Stimulated activated CD8-positive, alpha-beta memory T cell treated with anti-CD3 and anti-CD28 coated beads, Interleukin-7, amount 100 ng/mL, for 48 hours (primary cell): ENCODE results near the gene SERTAD4.
"Not testable (repeated sequence)": the region's sequence is repeated elsewhere in the genome, so short reads cannot be mapped to it uniquely, and the experiment has no call there.

Experiments used
- DNase-seq, 2 donors: peaks; one replicate each; pipeline ENCODE4 v3.0.0-alpha.2; 2020; ENCODE audit warnings: low read depth in 1 of 2; ENCODE audit errors: extremely low read depth in 1 of 2

The SERTAD4 gene

GRCh38 chr1:210257698-210258529 is 25.3 kb downstream of the SERTAD4 start:
- no peak for DNase-seq

GRCh38 chr1:210259561-210259960 is 27.0 kb downstream of the SERTAD4 start:
- no peak for DNase-seq

GRCh38 chr1:210260096-210260495 is 27.5 kb downstream of the SERTAD4 start:
- DNase-seq: no peak

GRCh38 chr1:210262167-210262896 is 29.7 kb downstream of the SERTAD4 start:
- DNase-seq: no peak

- no peak for DNase-seq
These were observed 30.3 kb downstream of the SERTAD4 start for GRCh38 chr1:210262897-210263272.

- DNase-seq: no peak
These were observed 31.4 kb downstream of the SERTAD4 start for GRCh38 chr1:210263963-210264362.

- DNase-seq: no peak
These were observed 32.1 kb downstream of the SERTAD4 start for GRCh38 chr1:210264496-210265380.

GRCh38 chr1:210265392-210265955 is 32.9 kb downstream of the SERTAD4 start:
- DNase-seq: not testable (repeated sequence)

- no peak for DNase-seq
These were observed 37.4 kb downstream of the SERTAD4 start for GRCh38 chr1:210269981-210270380.

GRCh38 chr1:210272666-210273065 is 40.1 kb downstream of the SERTAD4 start:
- DNase-seq: no peak

- no peak for DNase-seq
These were observed 47.6 kb downstream of the SERTAD4 start for GRCh38 chr1:210280221-210280620.

GRCh38 chr1:210288116-210288515 is 55.5 kb downstream of the SERTAD4 start:
- no peak for DNase-seq

GRCh38 chr1:210289248-210289647 is 56.7 kb downstream of the SERTAD4 start:
- DNase-seq: no peak

GRCh38 chr1:210291081-210291764 is 58.6 kb downstream of the SERTAD4 start:
- DNase-seq: no peak

GRCh38 chr1:210291786-210292230 is 59.2 kb downstream of the SERTAD4 start:
- DNase-seq: no peak

GRCh38 chr1:210292231-210292871 is 59.8 kb downstream of the SERTAD4 start:
- DNase-seq: peak; percentile 16 to 35

GRCh38 chr1:210293171-210293607 is 60.6 kb downstream of the SERTAD4 start:
- DNase-seq: no peak

GRCh38 chr1:210294999-210295745 is 62.6 kb downstream of the SERTAD4 start:
- DNase-seq: no peak
